Stimulated activated naive CD8-positive, alpha-beta T cell treated with anti-CD3 and anti-CD28 coated beads, Interleukin-15, amount 100 ng/mL, for 72 hours (primary cell): ENCODE measurements around the gene STX18.

Experiments used
- ATAC-seq: fragments of 150-1000 bp; cut with Tn5 transposase; 2 replicates; pipeline ENCODE4 v1.10.0; 2021; ENCODE audit warnings: mild to moderate bottlenecking, moderate library complexity
- DNase-seq, 2 donors: peaks; one replicate each; pipeline ENCODE4 v3.0.0; 2021 to 2022
- H3K27ac Mint-ChIP-seq, 2 donors: one replicate each; pipeline ENCODE4 v1.8.0; 2022; ENCODE audit warnings: mild to moderate bottlenecking in 2 of 2, mixed read lengths in 2 of 2, moderate library complexity in 2 of 2
- H3K27me3 Mint-ChIP-seq: one replicate; pipeline ENCODE4 v1.8.0; 2022; ENCODE audit warnings: mixed read lengths
- H3K4me1 Mint-ChIP-seq: one replicate; pipeline ENCODE4 v1.8.0; 2022; ENCODE audit warnings: mild to moderate bottlenecking, mixed read lengths
- H3K4me3 Mint-ChIP-seq, 2 donors: one replicate each; pipeline ENCODE4 v1.8.0; 2022; ENCODE audit warnings: mild to moderate bottlenecking in 2 of 2, mixed read lengths in 2 of 2, moderate library complexity in 1 of 2
- H3K9me3 Mint-ChIP-seq, 2 donors: one replicate each; pipeline ENCODE4 v1.8.0; 2022; ENCODE audit warnings: mixed read lengths in 2 of 2

The STX18 gene

DNA sequence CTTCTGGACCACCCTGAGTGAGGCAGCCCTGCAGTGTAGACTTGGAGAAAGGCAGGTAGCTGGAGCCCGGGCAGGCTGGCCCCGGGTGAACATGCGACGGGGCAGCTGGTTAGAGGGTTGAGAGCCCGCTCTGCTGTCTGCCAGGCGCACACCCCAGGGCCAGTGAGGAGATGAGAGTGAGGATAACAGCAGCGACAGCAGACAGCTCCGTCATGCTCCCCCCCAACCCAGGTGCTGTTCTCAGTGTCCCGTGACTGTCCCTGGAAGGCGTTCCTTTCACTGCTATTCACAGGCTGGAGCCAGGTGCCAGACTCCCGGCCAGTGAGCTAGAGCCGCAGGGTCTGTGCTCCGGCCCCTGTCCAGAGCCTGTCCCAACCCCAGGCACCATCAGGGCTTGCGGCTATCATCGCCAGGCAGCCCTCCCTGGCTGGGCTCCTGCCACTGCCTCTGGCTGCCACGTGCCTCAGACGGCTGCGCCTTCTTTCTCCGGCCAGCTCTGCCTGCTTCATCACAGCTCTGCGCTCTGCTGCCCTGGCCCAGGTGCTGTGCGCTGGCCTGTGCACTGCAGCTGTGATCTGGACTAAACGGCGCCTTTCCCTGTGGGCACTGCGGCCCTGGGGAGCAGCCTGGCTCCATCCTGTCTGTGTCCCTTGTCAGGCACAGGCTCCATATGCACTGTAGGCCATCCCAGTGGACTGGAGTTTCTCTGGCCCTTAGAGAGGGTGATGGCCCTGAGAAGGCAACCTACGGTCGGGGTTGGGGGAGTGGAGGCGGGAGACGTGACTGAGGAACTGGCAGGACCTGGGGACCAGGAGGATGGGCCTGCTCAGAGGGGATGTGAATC is 135.2 kb downstream of the STX18 start:
- ATAC-seq (peak; percentile 29), DNase-seq (no peak)
- H3K9me3 Mint-ChIP-seq = no peaks in the 10 kb centered on the region
- H3K4me3 Mint-ChIP-seq = no peak overlapping the region
- peak overlapping the region in 1 of 2 donors; percentile 54 for H3K27ac Mint-ChIP-seq
- no peaks in the 10 kb centered on the region for H3K4me1 Mint-ChIP-seq
- no peaks in the 10 kb centered on the region for H3K27me3 Mint-ChIP-seq

DNA sequence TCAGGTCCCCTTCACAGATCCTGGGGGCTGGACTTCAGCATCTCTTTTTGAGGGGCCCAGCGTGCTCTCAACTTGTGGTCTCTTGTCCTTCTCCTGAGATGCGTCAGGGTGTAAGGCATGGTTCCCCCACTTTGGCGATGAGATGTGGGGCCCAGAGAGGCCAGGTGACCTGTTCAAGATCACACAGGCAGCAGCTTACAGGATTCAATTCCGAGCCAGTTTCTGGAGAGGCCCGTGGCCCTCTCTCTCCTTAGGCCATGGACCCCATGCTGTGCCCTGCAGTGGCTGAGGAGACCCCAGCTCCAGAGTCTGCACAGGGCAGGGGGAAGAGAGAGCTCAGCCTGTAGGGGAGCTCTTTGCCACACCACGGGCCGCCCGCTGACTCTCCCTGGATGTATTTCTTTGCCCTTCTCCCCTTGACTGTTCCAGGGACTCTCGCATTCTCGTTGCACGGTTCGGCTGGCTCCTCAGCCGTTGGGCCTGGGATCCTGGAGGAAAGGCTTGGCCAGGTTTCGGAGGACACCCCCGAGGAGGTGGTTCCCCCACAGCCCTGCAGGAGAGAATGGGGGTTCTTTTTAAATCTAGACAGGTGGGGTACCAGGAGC is 136.4 kb downstream of the STX18 start:
- Mint-ChIP-seq H3K4me3 (no peak overlapping the region), H3K27me3 (no peaks in the 10 kb centered on the region), H3K9me3 (no peaks in the 10 kb centered on the region), H3K4me1 (no peaks in the 10 kb centered on the region), H3K27ac (peak overlapping the region in 1 of 2 donors; percentile 25)
- DNase-seq (no peak), ATAC-seq (no peak)

DNA sequence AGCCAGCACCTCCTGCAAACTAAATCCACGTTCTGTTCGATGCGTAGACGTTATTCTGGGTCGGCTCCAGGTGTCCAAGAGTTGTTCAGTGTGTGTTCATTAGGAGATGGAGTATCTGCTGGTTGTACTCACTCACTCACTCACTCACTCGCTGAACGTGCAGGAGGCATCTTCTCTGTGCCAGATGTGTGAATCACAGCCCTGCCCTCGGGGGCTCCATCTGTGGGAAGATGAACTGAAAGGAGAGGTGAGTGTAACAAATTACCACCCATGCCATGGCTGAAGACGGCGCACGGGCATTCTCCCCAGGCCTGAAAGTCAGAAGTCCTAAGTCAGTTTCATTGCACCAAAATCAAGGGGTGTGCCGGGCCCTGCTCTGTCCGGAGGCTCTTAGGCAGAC is 138.9 kb downstream of the STX18 start:
- Mint-ChIP-seq H3K27ac (no peak overlapping the region), H3K27me3 (no peaks in the 10 kb centered on the region), H3K4me3 (no peak overlapping the region), H3K9me3 (no peaks in the 10 kb centered on the region), H3K4me1 (no peaks in the 10 kb centered on the region)
- ATAC-seq (no peak), DNase-seq (no peak)

DNA sequence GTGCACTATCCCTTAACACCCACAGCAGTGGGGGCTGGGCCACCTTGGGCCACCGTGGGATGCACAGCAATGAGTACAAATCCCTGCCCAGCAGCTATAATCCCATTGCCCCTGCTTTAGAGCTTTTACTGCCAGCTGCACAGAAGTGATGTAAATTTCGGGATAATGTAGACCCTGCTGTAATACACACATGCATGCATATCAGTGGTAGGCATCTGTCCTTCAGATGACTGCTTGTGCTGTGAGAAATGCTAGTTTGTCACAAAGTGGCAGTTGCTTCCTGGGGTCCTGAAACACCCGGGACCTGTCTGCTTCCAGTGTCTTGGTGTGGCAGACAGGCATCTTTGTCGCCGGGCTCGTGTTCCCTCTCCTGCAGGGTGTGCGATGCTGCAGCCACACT is 140.8 kb downstream of the STX18 start:
- H3K9me3 Mint-ChIP-seq = no peaks in the 10 kb centered on the region
- no peak overlapping the region for H3K4me3 Mint-ChIP-seq
- H3K27ac Mint-ChIP-seq = no peak overlapping the region
- ATAC-seq (no peak), DNase-seq (no peak)
- H3K4me1 Mint-ChIP-seq = peaks cover 6% of the 10 kb centered on the region
- peaks cover 5% of the 10 kb centered on the region for H3K27me3 Mint-ChIP-seq

DNA sequence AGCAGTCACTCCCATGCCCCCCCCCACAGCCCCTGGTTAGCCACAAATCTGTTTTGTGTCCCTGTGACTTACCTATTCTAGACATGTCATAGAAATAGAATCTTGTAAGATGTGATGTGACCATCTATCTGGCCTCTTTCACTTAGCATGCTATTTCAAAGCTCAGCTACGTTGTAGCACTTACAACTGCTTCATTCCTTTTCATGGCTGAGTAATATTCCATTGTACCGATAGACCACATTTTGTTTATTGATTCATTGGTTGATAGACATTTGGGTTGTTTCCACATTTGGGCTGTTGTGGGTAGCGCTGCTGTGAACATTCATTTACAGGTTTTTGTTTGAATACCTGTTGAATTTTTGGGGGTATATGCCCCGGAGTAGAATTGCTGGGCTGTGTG is 143.4 kb downstream of the STX18 start:
- Mint-ChIP-seq H3K9me3 (no peaks in the 10 kb centered on the region), H3K27ac (no peak overlapping the region), H3K4me3 (no peak overlapping the region), H3K4me1 (peaks cover 6% of the 10 kb centered on the region), H3K27me3 (peaks cover 5% of the 10 kb centered on the region)
- ATAC-seq = no peak
- no peak for DNase-seq

DNA sequence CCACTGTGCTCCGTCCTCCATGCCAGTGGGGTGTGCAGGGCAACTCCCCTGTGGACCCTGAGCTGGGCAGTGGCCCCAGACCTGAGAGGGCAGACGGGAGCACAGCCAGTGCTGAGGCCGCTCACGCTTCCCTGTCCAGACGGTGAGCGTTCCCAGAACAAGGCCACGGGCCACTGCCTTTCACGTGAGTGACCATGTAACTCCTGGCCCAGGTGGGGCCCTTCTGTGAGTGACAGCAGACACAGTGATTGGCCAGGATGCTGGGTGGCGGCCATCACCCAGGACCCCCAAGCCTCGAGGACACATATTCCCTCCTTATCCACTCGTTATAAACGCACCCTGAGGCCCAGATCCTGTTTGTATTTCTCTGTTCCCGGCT is 144.4 kb downstream of the STX18 start:
- Mint-ChIP-seq H3K27ac (no peak overlapping the region), H3K4me3 (no peak overlapping the region), H3K27me3 (peaks cover 5% of the 10 kb centered on the region), H3K9me3 (no peaks in the 10 kb centered on the region), H3K4me1 (peaks cover 6% of the 10 kb centered on the region)
- no peak for ATAC-seq
- DNase-seq = no peak

DNA sequence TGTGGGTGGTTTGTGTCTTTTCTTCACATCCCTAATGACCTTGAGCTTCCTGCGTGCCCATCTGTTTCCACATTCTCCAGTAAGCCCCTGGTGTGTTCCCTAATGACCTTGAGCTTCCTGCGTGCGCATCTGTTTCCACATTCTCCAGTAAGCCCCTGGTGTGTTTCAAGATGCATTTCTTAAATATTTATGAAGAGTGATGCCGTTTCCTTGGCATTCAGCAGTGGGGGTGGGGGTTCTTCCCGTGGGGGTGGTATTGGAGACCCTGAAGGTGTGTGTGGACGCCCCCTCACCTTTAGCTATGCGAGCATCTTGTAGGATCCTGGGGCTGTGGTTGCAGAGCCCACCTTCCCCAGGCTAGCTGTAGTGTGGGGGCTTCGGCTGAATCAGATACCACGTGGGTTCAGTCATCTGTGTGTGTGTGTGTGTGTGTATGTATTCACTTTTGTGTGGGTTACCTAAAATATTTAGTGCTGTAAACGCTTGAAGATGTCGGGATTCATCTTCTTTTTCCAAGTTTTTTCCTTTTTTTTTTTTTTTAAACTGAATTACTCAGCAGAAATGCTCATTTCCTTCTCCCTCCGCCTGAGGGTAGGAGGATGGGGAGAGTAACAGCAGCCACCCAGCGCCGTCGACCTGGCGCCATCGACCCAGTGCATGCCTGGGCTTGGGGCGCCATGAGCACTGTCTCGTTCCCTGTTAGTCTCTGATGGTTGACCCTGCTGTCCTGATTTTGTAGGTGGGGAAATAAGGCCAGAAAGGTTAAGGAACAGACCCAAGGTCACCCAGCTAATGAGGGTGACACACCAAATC is 145.0 kb downstream of the STX18 start:
- Mint-ChIP-seq H3K27me3 (peaks cover 5% of the 10 kb centered on the region), H3K27ac (peak overlapping the region; percentile 21 to 52), H3K4me3 (no peak overlapping the region), H3K9me3 (no peaks in the 10 kb centered on the region), H3K4me1 (peaks cover 6% of the 10 kb centered on the region)
- ATAC-seq (no peak), DNase-seq (no peak)

DNA sequence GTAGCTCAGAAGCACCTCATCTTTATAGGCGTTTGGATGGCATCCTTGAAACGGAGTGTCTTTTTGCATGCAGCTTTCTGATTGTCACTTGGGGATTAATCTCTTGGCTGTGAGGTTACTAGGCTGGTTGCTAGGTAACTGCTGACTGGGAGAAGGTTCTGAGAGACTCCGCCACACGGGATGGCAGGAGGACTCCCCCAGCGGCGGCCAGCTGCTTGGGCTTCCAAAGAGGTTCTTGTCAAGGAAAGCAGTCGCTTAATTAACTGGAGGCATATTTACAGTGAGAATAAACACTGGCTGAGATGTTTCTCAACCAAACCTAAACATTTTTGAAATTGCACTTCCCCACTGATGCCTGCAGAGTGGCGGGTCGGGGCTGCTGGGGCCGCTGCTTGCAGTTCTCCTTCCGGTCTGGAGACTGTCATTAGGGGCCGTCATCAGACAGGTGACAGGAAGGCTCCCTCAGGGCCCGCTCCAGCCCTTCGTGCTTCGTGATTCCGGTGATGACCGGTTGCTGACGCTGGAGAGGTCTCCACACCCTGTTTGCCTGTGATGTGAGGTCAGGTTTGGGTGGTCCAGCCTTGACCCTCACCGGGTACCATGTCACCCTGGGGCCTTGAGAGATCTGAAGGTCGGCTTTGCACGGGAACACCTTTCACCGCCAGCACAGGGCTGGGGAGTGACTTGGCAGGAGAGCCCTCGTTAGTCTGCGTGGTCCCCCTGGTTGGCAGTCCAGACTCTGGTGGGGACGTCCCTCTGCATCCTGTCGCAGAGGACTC is 145.8 kb downstream of the STX18 start:
- ATAC-seq = peak; percentile 49
- peaks cover 5% of the 10 kb centered on the region for H3K27me3 Mint-ChIP-seq
- DNase-seq = no peak
- no peak overlapping the region for H3K4me3 Mint-ChIP-seq
- peak overlapping the region in 1 of 2 donors; percentile 52 for H3K27ac Mint-ChIP-seq
- peaks cover 6% of the 10 kb centered on the region for H3K4me1 Mint-ChIP-seq
- no peaks in the 10 kb centered on the region for H3K9me3 Mint-ChIP-seq

DNA sequence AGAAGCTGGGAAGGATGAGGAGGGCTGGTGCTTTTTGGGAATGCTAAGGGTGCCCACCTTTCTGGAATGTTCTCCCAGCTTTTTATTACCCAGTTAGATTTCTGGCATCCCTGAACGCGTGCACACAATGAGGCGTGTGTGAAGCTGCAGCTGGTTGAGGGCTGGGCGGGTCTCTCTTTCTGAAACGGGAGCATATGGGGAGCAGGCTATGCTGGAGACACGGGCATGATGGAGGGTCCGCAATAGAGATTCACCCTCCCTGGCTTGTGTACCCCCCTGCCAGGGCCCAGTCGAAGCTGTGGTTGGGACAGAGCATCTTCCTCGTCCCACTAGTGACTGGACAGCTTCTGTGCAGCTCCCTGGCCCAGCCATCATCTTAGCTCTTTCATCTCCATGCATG is 146.5 kb downstream of the STX18 start:
- peaks cover 5% of the 10 kb centered on the region for H3K27me3 Mint-ChIP-seq
- H3K4me3 Mint-ChIP-seq = no peak overlapping the region
- peaks cover 6% of the 10 kb centered on the region for H3K4me1 Mint-ChIP-seq
- ATAC-seq (no peak), DNase-seq (no peak)
- no peak overlapping the region for H3K27ac Mint-ChIP-seq
- H3K9me3 Mint-ChIP-seq = no peaks in the 10 kb centered on the region

DNA sequence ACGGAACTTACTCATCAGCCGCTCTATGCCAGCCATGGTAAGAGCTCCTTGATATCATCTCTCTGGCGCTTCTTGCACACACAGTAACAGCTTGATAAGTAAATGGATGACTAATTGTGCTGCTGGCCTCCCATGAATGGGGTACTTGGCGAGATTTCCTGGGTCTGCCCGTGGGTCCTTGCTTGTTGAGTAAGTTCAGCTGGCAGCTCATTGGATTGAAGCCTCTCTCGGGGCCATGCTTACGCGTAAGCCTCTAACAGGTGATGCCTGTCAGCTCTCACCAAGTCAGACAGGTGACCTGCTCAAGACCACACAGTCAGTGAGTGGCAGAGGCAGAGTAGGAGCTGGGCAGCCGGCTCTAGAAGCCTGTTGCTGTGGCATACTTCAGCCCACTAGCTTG is 147.2 kb downstream of the STX18 start:
- Mint-ChIP-seq H3K27me3 (peaks cover 5% of the 10 kb centered on the region), H3K9me3 (no peaks in the 10 kb centered on the region), H3K4me3 (no peak overlapping the region), H3K27ac (no peak overlapping the region), H3K4me1 (peaks cover 6% of the 10 kb centered on the region)
- DNase-seq (no peak), ATAC-seq (no peak)

DNA sequence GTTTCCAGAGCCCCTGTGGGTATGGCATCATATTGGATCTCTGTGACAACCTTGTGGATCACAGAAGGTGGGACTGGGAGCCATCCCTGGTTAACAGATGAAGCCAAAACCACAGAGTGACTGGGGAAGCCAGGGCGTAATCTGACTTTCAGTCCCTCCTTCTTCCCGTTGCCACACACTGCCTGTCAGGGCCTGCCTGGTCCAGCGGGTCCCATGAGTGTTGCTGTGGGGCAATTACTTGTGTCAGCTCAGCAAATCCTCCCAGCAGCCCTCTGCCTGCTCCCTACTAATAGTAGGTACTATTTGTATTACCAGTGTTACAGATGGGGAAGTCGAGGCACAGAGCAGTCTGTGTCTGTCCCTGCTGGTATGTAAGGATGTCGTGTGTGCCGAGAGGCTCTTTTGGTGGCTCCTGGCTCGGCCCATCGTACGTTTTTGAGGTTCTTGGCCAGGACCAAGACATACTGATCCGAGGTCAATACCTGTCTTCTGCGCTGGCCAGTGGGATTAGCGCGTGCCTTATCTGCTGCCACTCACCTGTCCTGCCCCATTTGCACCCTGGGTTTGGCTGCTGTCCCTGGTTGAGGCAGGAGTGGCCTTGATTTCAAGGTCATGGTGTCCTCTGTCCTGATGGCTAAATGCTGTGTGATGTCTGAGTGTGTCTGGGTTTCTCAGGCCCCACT is 149.2 kb downstream of the STX18 start:
- H3K9me3 Mint-ChIP-seq = no peaks in the 10 kb centered on the region
- ATAC-seq = no peak
- DNase-seq = no peak
- H3K27me3 Mint-ChIP-seq = peaks cover 15% of the 10 kb centered on the region
- no peak overlapping the region for H3K4me3 Mint-ChIP-seq
- peaks cover 16% of the 10 kb centered on the region for H3K4me1 Mint-ChIP-seq
- peak overlapping the region in 1 of 2 donors; percentile 9 for H3K27ac Mint-ChIP-seq

DNA sequence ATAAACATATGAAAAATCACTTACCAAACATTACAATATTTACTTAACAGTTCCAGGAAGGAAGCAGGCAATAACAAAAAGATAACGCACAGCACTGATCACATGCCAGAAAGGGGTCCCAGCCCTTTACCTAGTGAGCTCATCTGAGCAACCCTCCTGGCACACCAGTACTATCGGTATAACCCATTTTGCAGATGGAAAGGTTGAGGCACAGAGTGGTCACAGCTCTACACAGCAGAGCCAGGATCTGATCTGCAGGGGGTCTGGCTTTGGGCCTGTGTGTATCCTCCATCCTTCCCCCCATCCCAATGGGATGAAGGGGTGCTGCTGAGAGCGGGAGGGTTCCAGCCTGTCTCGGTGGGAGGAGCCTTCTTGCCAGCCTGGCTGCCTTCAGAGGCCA is 150.0 kb downstream of the STX18 start:
- ATAC-seq (no peak), DNase-seq (no peak)
- Mint-ChIP-seq H3K9me3 (no peaks in the 10 kb centered on the region), H3K4me3 (no peak overlapping the region), H3K4me1 (peaks cover 17% of the 10 kb centered on the region), H3K27me3 (peaks cover 15% of the 10 kb centered on the region), H3K27ac (no peak overlapping the region)

DNA sequence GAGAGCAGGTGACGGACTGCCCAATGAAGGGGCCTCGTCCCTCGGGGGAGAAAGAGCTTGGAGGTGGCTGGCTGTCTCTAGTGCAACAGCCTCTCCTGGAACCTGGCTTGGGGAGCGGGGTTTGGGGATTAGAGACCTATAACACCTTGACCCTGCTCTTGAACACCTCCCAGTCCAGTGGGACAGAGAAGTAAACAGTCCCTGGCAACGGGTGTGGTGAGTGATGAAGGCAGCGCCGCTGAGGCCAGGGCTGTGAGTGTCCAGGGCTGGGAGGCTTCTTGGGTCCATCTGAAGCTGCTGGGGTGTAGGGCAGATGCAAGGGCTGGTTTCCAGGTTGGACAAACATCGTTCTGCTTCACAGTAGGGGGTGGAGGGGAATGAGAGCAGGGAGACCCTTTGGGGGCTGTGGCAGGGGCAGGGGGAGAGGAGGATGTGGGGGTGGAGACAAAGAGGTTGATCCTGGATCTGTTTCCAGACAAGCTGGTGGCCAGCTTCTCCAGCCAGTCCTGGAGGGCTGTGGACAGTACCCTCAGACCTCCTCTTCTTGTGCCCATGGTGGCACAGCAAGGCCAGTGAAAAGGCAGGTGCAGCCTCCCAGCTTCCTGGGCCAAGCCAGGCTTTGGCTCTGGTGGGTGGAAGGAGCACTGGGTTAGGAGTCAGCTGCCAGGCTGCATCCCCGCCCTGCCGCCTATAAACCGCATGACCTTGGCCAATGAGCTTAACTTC is 151.2 kb downstream of the STX18 start:
- DNase-seq (no peak), ATAC-seq (no peak)
- Mint-ChIP-seq H3K4me3 (no peak overlapping the region), H3K27me3 (peaks cover 20% of the 10 kb centered on the region), H3K27ac (no peak overlapping the region), H3K9me3 (no peaks in the 10 kb centered on the region), H3K4me1 (peaks cover 20% of the 10 kb centered on the region)

DNA sequence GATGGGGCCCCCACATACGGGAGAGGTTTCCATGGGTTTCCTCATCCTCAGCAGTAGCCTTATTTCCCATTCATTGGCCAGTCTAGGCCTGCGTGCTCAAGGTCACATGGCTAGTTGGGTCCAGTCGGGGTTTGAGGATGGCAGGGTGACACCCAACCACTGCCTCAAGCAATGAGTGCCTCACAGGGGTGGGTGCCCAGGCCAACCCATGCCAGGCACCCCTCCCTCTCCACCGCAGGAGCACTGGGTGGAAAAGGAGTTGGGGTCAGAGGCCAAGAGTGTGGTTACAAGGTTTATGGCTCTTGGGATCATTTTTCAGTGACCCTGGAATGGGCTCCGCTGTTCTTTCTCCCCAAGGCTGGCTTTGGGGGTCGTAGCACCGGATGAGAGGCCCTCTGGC is 151.8 kb downstream of the STX18 start:
- H3K4me1 Mint-ChIP-seq = peaks cover 23% of the 10 kb centered on the region
- H3K27me3 Mint-ChIP-seq = peaks cover 26% of the 10 kb centered on the region
- H3K9me3 Mint-ChIP-seq = no peaks in the 10 kb centered on the region
- H3K4me3 Mint-ChIP-seq = no peak overlapping the region
- ATAC-seq (no peak), DNase-seq (no peak)
- H3K27ac Mint-ChIP-seq = no peak overlapping the region
